HG03354 (cell line): ENCODE measurements around the gene PRPF8.

Experiments used
- ATAC-seq: cut with Tn5 transposase; IDR thresholded peaks from one replicate; pipeline ENCODE4 v1.9.1; 2021; ENCODE audit warnings: mild to moderate bottlenecking; ENCODE audit not compliant: unreplicated experiment, poor library complexity, severe bottlenecking

Gene PRPF8

GRCh38 chr17:1629504-1630310 is 55.0 kb downstream of the PRPF8 start:
- ATAC-seq, result no peak

- peak; percentile 65 for ATAC-seq
Measured at GRCh38 chr17:1628856-1629503, 55.7 kb downstream of the PRPF8 start.

DNA sequence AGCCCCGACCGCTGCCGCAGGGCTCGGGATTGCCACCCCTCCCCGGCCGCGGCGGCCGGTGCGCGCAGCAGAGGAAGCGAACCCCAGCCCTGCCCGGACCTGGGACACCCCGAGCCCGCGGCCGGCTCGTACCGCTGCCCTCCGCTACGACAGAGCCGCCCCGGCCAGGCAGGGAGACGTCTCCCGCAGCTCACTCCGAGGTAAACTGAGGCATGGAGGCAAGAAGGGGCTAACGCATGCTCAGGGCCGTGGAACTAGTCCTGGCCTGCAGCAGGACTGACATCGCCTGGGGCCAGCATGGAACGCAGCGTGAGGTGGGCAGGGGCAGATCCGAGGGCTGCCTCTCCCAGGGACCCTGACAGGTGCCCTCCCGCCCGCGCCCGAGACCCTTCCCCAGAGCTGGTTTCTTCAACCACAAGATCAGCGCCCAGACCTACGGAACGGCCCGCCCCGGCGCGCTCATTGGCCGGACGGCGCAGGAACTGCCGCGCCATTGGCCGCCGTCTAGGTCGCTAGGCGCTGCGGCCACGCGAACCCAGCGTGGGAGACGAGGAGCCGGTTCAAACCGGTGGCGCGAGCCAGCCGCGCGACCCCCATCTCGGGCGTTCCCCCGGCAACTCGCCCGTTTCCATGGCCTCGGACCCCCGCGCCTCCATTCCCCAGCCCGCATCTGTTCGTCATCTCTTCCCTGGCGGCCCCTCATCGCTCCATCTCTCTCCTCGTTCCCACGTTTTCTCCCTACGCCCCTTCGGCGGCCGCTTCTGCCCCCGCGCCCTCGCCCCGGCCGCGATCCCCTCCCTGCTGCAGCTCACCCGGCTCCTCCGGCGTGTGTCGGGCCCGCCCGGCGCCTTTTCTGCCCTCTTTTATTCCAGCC is 56.4 kb downstream of the PRPF8 start, which contains the start of gene SLC43A2:
Gene SLC43A2 (minus strand): TSS at position 853 of the 874 bp plus-strand sequence. CDS start 960 bp downstream, outside the sequence.
- peak; percentile 69 for ATAC-seq

DNA sequence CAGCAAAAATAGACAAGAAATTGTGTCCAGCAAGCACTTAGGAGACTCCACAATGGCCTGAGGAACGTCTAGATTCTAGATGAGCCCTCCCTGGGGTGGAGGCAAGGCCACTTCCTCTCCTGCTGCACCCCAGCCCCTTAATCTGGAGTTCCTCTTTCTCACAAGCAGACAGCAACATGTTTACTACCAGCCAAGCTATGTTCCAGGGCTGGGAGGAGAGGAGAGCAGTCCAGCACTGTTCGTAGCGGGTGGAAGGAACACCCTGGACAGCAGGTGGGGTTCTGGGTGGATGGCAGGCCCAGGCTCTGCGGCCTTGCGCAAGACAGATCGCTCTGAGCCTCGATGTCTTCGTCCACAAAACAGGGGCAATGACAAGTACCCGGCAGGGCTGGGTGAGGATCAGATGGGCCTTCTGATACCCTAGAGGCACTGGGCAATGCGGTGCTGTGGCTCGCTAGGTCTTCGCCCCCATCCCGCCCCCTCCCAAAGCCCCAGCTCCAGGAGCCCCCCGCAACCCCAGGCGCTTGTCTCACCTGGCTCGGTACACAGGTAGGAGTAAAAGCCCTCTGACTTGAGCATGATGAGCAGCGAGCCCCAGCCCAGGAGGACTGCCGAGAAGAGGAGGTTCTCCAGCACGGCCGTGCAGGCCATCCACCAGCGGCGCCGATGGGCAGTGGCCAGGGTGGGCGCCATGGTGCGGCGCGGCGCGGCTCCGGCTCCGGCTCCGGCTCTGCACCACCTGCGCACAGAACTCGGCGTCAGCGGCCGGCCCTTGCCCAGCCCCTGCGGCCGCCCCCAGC is 57.3 kb downstream of the PRPF8 start:
- ATAC-seq, result no peak

DNA sequence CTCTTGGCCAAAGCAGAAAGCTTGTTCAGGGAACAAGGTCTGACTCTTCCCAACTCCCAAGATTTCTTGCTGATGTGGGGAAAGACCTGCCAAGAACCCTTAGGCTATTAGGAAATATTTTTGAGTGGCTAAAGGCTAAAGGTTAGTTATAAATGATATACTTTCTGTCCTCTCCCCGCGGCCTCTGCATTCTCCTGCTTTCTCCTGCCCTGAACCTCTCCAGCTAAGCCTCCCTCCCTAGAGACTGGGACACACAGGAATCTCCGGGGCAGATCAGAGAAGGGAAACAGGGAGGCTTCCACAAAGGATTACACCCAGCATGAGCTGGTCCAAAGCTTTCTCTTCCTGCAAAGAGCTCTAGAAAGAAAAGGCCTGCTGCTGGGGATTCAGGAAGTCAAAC is 58.3 kb downstream of the PRPF8 start:
- no peak for ATAC-seq

- no peak for ATAC-seq
Measured at GRCh38 chr17:1625581-1625980, 59.1 kb downstream of the PRPF8 start.

GRCh38 chr17:1625053-1625452 is 59.6 kb downstream of the PRPF8 start:
- ATAC-seq, result no peak

GRCh38 chr17:1624650-1625049 is 60.0 kb downstream of the PRPF8 start:
- ATAC-seq, result no peak

GRCh38 chr17:1623057-1623630 is 61.5 kb downstream of the PRPF8 start:
- ATAC-seq, result no peak

DNA sequence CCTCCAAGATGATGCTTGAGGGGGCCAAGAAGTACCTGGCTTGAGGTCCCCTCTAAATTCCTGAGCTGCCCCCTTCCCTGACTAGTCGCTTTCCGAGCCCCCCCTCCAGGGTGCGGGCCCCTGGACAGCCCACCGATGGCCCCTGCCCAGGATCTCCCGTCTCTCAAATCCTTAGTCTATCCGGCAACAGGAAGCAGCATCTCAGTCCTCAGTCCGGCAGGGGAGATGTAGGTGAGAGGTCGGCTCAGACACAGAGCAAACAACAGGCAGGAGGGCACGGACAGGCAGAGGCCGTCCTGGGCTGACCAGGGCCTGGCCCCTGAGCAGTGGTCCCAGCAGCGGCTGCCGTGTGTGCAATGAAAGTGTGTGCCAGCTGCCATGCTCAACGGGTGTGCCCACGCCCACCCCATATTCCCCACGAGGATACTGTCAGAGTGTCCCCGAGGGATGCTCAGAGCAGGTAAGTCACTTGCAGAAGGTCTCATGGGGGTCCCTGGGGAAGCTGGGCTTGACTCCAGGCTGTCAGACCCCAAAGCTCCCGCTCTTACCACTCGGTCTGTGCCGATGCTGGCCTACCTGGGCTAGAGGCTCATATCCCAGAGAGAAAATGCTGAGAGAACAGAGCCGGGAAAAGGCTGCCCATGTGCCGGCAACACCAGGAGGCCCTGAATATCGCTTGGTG is 63.3 kb downstream of the PRPF8 start:
- no peak for ATAC-seq

DNA sequence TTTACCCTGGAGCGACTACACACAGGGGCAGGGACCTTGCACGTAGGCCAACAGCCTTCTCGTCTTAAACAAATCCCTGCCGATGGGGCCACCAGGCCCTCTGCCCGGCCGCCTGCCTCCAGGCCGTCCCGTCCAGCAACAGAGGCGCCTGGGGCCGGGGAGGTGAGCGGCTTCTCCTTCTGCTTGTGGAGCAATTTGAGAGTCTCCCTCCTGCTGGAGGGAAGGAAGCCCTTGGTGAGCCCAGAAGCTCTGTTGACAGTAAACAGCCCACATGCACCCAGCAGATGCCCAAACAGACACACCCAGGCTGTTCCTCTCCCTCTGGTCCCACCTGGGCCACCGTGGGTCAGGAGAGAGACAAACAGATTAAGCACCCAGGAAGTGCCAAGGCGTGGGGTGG is 64.2 kb downstream of the PRPF8 start:
- no peak for ATAC-seq

DNA sequence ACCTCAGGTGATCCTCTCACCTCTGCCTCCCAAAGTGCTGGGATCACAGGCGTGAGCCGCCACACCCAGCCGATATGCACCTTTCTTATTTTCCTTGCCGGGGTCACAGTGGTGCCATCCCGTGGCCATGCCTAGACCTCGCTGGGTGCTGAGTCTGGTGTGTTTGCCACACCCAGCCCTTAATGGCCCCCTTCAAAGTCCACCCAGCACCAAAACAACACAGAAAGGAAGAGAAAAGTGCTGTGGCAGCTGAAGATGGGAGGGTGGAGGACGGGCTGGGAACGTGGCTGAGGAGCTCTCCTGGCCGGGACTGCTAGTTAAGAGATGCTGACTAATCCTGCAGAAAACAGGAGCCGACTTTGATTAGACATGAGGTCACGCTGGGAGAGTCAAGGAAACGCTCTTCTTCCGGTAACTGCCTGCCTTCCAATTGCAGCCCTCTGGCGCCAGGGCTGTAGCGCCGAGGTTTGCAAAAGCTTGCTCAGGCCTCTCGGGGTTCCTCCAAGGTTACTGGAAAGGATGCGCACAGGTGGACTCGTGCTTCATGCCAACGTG is 67.0 kb downstream of the PRPF8 start:
- ATAC-seq, result no peak

- ATAC-seq, result no peak
Measured at GRCh38 chr17:1616101-1616500, 68.6 kb downstream of the PRPF8 start.

GRCh38 chr17:1612400-1612799 is 72.3 kb downstream of the PRPF8 start:
- ATAC-seq, result no peak

- ATAC-seq, result no peak
Measured at GRCh38 chr17:1611715-1612114, 73.0 kb downstream of the PRPF8 start.

GRCh38 chr17:1608676-1609075 is 76.0 kb downstream of the PRPF8 start:
- no peak for ATAC-seq

DNA sequence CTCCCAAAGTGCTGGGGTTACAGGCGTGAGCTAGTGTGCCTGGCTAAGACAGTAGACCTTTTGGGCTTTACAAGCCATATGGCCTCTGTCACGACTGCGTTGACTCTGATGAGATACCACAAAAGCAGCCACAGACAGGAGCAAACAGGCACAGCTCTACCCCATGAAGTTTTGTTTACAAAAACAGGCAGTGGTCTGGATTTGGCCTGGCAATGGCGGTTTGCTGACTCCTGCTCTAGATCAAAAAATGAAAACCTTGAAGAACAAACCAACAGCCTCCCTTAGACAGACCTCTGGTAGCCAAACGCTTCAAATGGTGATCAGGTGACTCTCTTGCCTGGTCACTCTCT is 76.7 kb downstream of the PRPF8 start:
- no peak for ATAC-seq

DNA sequence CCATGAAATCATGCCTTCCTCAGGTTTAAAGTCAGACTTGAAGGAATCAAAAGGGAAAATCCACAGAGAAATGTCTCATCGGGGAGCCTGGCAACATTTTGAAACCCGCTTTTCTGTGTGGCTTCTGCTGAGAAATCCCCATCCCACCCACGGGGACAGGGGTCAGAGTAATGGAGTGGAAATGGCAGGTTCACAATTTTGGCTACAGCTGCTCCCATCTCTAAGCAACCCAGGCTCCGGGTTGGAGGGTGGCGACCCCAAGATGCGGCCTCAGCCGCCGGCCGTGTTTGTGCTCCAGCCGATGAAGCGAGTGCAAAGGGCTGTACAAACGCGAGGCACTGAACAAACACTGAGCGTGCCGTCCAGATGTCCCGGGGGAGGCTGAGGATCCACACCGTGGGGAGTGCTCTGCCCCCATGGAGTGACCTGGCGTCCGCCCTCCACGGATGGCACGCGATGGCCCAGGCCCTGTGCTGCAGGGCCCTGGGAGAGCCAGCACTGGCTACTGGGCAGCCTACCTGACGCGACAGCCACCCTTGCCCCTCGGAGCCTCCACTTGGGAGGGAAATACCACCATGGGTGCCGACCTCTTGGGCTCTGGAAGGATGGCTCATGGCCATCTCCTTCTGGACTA is 78.2 kb downstream of the PRPF8 start:
- ATAC-seq, result no peak
